AG04450 (cell line): ENCODE data around the gene MC4R. TPM values are rescaled to one million over a fixed set of nuclear protein-coding genes. Genes with fewer than 3 reads are reported as not detected.
"Not testable (repeated sequence)": the region's sequence is repeated elsewhere in the genome, so short reads cannot be mapped to it uniquely, and the experiment has no call there.

ENCODE experiments used
- CTCF ChIA-PET: fragments of 300-600, 350-600 bp; formaldehyde crosslinking; extraction: SDS; loops from one replicate; lab custom pipeline; 2022; ENCODE audit warnings: antibody characterized with exemption, inconsistent platforms; lab: Charles Lee
- POLR2A ChIA-PET: fragments of 350-600 bp; formaldehyde crosslinking; extraction: SDS; loops from one replicate; lab custom pipeline; 2021; ENCODE audit warnings: antibody characterized with exemption, inconsistent platforms; lab: Yijun Ruan, JAX
- DNase-seq: peaks from one replicate; pipeline ENCODE4 v3.0.0-alpha.2; 2011; ENCODE audit warnings: low read depth, low spot score
- H3K27ac ChIP-seq: one replicate; pipeline ENCODE4 v1.5.1; 2012; ENCODE audit warnings: low read depth, low read length, control low read depth
- H3K27me3 ChIP-seq: one replicate; pipeline ENCODE4 v1.6.0; 2012; ENCODE audit warnings: low read length; ENCODE audit not compliant: control insufficient read depth, insufficient read depth
- H3K4me3 ChIP-seq: 2 replicates; pipeline ENCODE4 v1.5.1; 2011; ENCODE audit warnings: mild to moderate bottlenecking, low read depth, low read length, control low read depth
- H3K9me3 ChIP-seq: 2 replicates; pipeline ENCODE4 v1.5.1; 2012; ENCODE audit warnings: low read length; ENCODE audit not compliant: control insufficient read depth, insufficient read depth
- polyA minus RNA-seq: library from RNA; depleted of rRNA, polyadenylated mRNA; stranded (reverse); fragments of >200 nt; gene quantifications from 2 replicates; pipeline ENCODE4 v1.2.3, GENCODE V29; 2011; rRNA and poly(A)+ RNA removed
- polyA plus RNA-seq: library from polyadenylated mRNA; depleted of rRNA; stranded (reverse); fragments of >200 nt; gene quantifications from 2 replicates; pipeline ENCODE4 v1.2.3, GENCODE V29; 2011; rRNA removed
- TF ChIP-seq, protein P1 (sequence below): IDR thresholded peaks from 2 replicates; pipeline ENCODE4 v1.5.1; 2011; ENCODE audit warnings: low read depth, low read length, control low read depth, inconsistent platforms

MC4R gene
- polyA plus RNA-seq (0.06 TPM in 1 of 2 replicates, not detected in the other), polyA minus RNA-seq (not detected in 2 replicates)

DNA sequence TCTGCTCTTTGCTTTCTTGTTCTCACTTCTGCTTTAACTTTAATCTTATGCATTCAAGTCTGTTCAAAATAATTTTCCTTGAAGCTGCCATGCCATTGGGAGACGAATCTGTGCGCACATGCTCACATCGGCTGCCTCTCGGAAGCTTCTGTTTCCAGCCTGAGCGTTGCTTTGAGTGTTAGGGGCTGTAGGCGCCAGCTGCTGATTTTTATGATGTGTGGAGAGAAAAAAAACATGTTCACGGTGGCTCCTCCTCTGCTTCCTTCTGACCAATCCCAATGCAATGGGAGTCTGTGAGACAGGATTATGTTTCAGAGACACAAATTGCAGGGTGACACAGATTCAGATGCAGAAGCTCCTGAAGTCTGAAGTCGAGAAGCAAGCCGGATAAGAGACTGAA lies at the start of gene MC4R:
TSS of gene MC4R (minus strand) at position 180 of the 400 bp plus-strand sequence. CDS start 426 bp downstream, outside the sequence.
- ChIA-PET POLR2A (interaction anchor here (0.9 kb wide), 1 partner anchor 14 kb away, joined by 4 read pairs; no protein-coding TSS in a partner anchor), CTCF (interaction anchor here (0.8 to 2.5 kb wide), 3 partner anchors 227 to 385 kb away, joined by 3 to 13 read pairs (median 6); no protein-coding TSS in a partner anchor)
- H3K27me3 ChIP-seq, result peaks cover 6% of the 10 kb centered on the region
- DNase-seq, result peak; percentile 58
- H3K27ac ChIP-seq, result no peak within 1 kb of the TSS
- TF ChIP-seq, protein P1, sequence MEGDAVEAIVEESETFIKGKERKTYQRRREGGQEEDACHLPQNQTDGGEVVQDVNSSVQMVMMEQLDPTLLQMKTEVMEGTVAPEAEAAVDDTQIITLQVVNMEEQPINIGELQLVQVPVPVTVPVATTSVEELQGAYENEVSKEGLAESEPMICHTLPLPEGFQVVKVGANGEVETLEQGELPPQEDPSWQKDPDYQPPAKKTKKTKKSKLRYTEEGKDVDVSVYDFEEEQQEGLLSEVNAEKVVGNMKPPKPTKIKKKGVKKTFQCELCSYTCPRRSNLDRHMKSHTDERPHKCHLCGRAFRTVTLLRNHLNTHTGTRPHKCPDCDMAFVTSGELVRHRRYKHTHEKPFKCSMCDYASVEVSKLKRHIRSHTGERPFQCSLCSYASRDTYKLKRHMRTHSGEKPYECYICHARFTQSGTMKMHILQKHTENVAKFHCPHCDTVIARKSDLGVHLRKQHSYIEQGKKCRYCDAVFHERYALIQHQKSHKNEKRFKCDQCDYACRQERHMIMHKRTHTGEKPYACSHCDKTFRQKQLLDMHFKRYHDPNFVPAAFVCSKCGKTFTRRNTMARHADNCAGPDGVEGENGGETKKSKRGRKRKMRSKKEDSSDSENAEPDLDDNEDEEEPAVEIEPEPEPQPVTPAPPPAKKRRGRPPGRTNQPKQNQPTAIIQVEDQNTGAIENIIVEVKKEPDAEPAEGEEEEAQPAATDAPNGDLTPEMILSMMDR, result no peak
- peak within 1 kb of the TSS; percentile 43 for H3K4me3 ChIP-seq
- H3K9me3 ChIP-seq, result no peaks in the 10 kb centered on the region

DNA sequence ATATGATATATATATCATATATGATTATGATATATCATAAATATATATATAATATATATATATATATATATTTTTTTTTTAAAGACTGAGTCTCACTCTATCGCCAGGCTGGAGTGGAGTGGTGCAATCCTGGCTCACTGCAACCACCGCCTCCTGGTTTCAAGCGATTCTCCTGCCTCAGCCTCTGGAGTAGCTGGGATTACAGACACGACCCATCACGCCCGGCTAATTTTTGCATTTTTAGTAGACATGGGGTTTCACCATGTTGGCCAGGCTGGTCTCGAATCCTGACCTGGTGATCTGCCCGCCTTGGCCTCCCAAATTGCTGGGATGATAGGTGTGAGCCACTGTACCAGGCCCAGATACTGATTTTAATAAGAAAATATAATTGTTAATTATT lies 49.7 kb upstream of the MC4R start:
- H3K9me3 ChIP-seq, DNase-seq, H3K27ac ChIP-seq, POLR2A ChIA-PET, H3K27me3 ChIP-seq, CTCF ChIA-PET, H3K4me3 ChIP-seq: not testable (repeated sequence)

DNA sequence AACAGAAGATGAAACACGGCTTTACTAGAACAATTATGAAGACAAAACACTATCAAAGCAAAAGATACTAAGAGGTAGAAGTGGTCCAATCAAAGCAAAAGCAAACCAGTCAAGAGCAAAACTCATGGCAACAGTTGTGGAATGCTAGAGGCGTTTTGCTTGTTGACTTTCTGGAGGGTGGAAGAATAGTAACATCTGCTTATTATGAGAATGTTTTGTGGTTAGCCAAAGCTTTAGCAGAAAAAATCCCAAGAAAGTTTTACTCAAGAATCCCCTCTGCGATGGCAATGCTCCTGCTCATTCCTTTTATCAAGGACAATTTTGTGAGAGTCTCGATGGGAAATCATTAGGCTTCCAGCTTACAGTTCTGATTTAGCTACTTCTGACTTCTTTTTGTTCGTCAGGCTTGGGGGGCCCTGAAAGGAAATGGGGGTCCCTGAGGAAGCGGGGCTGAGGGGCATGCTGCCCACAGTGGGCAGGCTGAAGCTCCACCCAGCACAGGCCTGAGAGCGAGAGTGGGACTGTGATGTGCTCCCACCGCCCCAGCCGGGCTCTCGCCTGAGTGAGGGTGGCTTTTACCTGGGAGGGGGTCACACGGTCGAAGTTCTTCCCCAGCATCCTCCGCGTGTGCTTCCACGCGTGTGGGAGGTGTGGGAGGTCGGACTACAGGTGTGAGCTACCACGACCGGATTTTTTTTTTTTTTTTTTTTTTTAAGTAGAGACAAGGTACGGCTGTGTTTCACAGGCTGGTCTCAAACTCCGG lies 49.0 kb upstream of the MC4R start:
- Histone ChIP-seq H3K27me3 (no peaks in the 10 kb centered on the region), H3K9me3 (no peaks in the 10 kb centered on the region), H3K4me3 (no peak overlapping the region), H3K27ac (no peak overlapping the region)
- TF ChIP-seq, protein P1, result no peak
- ChIA-PET CTCF (interaction anchor here (0.6 kb wide), 1 partner anchor 215 kb away, joined by 5 read pairs; no protein-coding TSS in a partner anchor), POLR2A (no interaction called here)
- DNase-seq, result no peak

DNA sequence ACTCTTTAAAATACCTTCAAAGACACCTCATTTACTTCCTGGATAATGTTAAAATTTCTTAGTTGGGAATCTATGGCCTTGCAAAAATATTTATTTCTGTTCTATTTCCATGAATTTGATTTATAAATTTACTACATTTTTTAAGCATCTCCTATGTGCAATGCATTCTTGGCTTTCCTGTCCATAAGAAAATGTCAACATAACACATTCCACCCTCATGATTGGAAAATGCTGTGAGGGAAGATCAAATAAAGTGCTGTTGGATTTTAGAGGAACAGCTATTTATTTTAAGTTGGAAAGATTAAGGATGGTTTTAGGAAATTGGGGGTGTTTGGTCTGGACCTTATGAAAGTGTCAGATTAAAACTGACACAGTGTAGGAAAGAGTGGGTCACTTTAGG lies 45.4 kb upstream of the MC4R start:
- Histone ChIP-seq H3K27ac (no peak overlapping the region), H3K27me3 (no peaks in the 10 kb centered on the region), H3K9me3 (no peaks in the 10 kb centered on the region), H3K4me3 (no peak overlapping the region)
- ChIA-PET POLR2A (no interaction called here), CTCF (interaction anchor here (1.0 to 5.3 kb wide), 2 partner anchors 422 to 430 kb away, joined by 4 to 39 read pairs; no protein-coding TSS in a partner anchor)
- no peak for DNase-seq
- TF ChIP-seq, protein P1, result no peak

DNA sequence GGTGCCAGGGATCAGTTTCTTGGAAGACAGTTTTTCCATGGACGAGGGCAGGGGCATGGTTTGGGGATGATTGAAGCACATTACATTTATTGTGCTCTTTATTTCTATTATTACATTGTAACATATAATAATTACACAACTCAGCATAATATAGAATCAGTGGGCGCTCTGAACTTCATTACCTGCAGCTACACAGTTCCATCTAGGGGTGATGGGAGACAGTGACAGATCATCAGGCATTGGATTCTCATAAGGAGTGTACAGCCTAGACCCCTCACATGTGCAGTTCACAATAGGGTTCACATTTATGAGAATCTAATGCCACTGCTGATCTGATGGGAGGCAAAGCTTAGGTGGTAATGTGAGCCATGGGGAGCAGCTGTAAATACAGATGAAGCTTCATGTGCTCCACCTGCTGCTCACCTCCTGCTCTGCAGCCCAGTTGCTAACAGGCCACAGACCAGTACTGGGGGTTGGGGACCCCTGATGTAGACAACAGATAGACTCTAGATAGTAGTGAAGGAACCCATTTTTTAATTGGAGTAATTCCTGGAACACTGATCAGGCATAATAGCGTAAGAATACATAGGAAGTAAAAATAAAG lies 41.5 kb upstream of the MC4R start:
- no peak for DNase-seq
- ChIA-PET CTCF (interaction anchor here (0.9 to 5.3 kb wide), 5 partner anchors 8 to 438 kb away, joined by 3 to 39 read pairs (median 4); no protein-coding TSS in a partner anchor), POLR2A (no interaction called here)
- Histone ChIP-seq H3K9me3 (no peaks in the 10 kb centered on the region), H3K27me3 (no peaks in the 10 kb centered on the region), H3K27ac (no peak overlapping the region), H3K4me3 (no peak overlapping the region)
- TF ChIP-seq, protein P1, result peak; percentile 61
